ENCODE measurements around the gene S1PR1.

The S1PR1 gene

DNA sequence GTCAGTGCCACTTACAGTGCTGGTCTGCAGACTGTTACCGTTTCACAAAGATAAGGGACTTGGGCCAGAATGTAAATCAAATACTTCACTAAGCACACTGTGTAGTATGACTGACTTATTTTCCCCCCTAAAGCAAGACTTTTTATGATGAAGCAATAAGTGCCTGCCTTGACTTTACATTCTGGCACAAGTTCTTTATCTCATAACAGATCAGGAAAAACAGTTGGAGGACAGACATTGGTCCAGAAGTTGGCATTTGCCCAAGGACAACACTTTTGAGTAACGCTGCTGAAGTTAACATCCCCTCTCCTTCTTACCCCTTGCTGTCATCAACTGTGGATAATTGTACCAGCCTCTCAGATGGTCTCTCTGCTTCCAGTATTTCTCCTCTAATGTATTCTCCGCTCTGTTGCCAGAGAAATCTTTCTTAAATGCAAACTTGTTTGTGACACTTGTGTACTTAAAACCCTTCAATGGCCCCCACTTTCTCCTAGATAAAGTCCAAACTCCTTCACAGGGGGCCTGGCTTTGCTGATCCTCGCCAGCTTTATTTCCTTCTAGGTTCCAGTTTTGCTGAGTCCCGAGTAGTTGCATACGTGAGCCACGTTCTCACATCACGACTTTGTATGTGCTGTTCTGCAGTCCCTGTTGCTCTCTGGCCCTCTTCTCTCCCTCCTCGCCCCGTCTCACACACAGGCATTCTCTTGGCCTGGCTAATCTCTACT is 45.7 kb downstream of the S1PR1 start:
- no peak for DNase-seq

DNA sequence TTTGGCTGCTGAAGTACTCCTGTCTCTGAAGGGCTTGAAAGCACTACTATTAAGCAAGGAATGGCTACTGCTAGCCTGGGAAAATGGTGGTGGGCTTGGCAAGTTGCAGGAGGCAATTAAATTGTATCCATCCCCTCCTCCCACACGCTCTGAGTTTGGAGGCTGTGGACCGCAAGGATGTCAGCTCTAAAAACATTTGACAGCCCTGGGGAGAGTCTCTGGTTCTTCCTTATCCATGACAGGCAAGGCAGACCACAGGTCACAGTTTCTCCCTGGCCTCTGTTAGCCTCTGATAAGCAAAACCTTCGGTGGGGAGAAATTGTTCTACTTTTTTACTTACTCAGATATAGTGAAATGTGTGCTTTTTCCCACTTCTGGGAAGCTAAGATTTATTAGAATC is 46.6 kb downstream of the S1PR1 start:
- no peak for DNase-seq

DNA sequence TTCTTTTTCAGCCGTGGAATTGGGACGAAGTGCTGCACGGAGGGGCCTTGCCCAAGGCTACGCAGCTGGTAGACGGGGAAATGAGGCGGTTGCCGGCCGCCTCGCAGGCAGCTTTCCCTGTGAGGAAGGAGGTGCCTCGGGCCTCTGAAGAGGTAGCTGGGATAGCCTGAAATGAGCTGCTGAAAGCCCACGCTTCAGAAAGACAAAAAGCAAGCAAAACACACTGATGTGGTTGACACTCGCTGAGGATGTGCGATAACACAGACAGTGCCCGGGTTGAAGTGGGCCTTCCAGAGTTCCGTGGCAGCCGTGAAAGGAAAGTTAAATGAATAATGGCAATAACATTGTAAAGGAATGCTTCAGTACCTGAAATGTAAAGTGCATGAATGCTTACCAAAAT is 47.2 kb downstream of the S1PR1 start:
- no peak for DNase-seq

DNA sequence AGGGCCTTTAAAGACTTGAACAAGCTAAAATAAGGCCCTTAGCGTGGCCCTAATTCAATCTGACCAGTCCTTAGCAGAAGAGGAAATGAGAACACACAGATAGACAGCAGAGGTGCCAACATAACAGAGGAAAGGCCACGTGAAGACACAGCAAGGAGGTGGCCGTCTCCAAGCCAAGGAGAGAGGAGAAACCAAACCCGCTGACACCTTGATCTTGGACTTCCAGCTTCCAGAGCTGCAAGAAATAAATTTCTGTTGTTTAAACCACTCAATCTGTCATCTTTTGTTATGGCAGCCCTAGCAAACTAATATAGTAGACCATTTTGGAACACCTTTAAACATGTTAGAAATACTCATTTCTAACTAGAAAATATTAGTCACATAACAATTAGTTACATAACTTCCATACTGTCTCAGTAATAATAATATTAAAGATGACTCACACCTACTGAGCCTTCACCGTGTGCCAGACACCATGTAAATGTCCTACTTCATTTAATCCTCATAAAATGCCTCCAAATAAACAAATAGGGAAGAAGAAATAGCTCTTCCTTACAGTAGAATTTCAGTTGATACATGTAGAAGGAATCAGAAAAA is 47.9 kb downstream of the S1PR1 start:
- no peak for DNase-seq

DNA sequence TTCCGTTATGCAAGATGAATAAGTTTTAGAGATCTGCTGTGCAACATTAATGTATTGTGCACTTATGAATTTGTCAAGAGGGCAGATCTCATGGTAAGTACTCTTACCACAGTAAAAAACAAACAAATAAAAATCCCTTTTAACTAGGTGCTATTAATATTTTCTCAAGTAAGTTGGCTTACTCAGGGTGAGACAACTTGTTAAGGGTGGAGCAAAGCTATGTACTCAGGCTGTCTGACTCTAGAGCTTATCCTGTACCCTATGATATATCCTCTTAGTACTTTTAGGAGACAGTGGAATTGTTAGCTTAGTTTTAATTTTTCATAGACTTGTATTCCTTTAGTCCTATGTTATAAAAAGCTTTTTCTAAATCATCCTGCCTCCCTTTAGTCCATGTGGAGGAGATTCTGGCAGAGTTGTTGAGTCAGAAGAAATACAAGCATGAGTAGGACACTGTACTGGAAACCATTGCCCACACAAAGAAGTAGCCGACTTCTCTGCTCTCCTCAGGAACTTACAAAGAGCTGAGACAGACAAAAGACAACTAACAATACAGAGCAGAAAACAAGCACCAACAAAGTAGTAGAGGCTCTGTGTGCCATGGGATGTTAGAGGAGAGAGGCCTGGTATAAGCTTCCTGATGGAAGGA is 49.2 kb downstream of the S1PR1 start:
- DNase-seq: no peak

DNA sequence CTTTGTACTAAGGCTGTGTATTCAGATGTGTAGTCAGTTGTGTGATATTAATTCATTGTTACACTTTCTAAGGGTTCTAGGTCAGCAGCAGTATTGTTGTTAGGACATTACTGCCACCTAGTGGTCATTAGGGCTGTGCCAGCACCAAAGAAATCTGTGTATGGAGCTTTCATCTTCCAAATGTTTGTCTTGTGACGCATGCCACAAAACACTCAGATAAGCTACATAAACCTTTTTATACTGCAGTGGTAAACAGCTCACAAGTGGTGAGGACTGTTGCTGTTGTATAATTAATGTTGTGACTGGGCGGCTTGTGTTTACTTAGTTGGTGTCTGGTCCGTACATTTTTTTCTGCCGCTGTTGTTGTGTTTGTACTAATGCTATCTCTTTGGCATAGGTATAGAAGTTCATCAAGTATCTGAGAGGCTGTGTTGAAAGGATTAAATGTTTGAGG is 51.7 kb downstream of the S1PR1 start:
- peak; percentile 73 for DNase-seq

DNA sequence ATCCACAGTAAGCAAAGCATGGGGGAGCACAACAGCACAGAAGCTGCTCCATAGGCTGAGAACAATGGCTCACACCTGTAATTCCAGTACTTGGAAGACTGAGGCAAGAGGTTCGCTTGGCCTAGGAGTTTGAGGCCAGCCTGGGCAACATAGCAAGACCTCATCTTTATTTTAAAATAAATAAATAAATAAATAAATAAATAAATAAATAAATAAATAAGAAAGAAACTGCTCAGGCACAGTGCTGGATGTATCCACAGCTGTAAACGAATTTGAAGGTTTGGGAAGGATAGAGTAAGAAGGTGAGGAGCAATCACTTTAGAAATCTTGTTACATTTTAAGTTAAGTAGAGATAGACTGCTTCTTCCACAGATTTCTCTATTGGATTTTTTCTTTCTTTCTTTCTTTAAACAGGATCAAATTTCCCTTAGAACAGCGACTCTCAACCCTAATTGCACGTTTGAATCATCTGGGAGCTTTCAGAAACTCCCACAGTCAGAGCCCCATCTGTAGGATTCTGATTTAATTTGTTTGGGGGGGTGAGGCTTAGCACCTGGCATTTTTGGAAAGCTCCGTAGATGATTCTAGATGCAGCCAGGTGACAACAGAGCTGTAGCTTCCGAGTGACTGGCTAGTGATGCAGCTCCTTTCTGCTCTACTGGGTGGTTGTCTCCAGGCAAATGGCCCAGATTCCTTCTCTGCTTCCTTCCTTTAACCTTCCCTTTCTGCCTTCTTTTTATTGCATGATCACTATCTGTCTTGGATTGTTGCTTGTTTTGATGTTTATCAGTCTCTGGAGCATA is 53.5 kb downstream of the S1PR1 start:
- DNase-seq: no peak
